ENCODE results near the gene PPP2R2C.

- TF ChIP-seq POLR2AphosphoS5 (IDR thresholded peaks at IDR 0.05; ENCODE audit: low read depth, low read length) (no peak), POLR2A (IDR thresholded peaks at IDR 0.05; ENCODE audit: low read depth, low read length) (no peak), TAF1 (IDR thresholded peaks at IDR 0.05; ENCODE audit: low read depth, low read length) (no peak), POU2F2 (IDR thresholded peaks at IDR 0.05; ENCODE audit: low read depth, low read length) (no peak), SPI1 (IDR thresholded peaks at IDR 0.05; ENCODE audit: low read depth, low read length) (no peak), PAX5 (IDR thresholded peaks at IDR 0.05; ENCODE audit: insufficient read depth, low read length, severe bottlenecking) (no peak)
These were observed 1.0 kb upstream of the PPP2R2C start for GRCh38 chr4:6473264-6474052.
